Amygdala (tissue), 56 donors: Measurements from ENCODE around the gene MRPL27.

Source experiments
- DNase-seq, 56 donors: peaks; one replicate each; lab custom pipeline; 2025; lab: John Stamatoyannopoulos, UW

The MRPL27 gene

GRCh38 chr17:50319306-50320004 lies 53.5 kb downstream of the MRPL27 start:
- DNase-seq = no peak

DNA sequence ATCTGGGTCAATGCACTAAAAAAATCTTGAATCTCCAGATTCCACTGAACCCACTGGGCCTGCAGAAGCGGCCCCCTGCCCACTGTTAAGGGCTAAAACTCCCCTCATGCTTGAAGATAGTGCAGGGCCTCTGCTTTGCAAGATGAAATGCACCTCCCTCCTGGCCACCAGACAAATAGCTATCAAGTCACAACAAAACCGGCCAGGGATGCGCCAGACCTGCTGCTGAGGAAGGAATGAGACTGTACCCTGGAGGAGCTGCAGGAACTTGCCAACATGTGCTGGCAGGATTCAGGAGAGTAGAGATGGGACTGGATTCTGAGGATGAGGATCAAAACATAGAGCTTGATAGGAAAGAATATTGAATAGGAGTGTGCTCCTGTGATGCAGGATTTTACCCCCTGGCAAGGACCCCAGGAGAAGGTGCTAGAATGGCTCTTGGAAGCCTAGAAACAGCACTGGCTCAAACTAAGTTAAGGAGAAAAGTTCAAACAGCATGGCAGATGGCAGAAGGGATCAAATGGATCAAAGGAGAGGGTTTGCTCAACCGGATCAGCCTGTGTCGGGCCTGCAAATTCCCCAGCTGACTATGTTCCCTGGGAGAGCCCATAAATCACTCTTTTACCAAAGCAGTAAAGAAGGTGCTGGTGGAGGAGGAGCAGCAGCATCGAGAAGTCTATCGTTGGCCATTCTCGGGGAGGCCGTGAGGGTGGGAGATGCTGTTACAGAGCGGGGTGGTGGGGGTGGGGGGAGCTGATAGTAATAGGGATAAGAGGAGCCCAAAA lies 54.3 kb downstream of the MRPL27 start:
- DNase-seq = no peak
